ENCODE measurements around the gene EGF.
"Not testable (repeated sequence)": the region's sequence is repeated elsewhere in the genome, so short reads cannot be mapped to it uniquely, and the experiment has no call there.

EGF gene

DNA sequence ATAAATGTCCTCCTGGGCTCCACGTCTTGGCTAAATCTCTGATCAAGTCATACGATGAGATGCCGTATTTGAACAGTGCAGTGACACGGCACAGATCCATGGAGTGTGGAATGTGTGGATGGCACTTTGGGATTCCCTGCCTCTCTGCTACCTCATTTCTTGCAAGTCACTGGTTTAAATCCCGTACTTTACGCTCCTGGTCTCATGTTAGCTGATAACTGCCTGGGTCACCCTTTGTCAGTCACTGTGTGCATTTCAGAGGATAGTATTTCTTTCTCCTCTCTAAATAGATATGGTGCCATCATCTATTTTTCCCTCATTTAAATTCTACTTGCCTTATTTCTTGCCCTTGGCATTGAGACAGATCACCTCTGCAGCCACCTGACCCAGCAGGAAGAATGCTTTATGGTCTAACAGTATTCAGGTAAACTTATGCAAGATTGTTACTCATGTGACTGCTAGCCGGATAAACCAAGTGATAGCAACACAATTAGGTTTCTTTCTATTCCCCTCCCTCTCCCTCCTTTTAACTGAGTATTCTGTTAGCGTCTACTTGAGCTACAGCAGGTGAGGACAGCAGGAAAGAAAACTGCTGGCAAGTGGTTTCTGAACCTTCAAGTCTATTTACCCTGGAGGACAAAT is 2.8 kb downstream of the EGF start:
- DNase-seq = no peak

DNA sequence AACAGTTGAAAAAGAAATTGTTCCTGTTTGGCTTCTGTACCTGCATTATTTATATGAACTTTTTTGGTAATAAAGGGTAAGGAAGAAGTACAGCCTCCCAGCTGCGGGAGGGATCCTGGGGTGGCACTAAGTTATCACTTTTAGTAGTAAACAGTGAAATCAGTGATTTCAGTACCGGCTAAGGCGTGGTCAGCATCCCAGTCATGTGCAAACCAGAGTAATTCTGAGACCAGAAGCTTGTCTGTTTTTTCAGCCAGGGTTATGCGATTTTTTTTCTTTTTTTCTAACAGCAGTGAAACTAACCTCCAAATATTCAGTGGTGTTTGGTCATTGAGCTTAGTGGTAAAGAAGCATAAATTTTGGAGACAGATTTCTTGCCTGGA is 3.3 kb downstream of the EGF start:
- peak; percentile 11 for DNase-seq

DNA sequence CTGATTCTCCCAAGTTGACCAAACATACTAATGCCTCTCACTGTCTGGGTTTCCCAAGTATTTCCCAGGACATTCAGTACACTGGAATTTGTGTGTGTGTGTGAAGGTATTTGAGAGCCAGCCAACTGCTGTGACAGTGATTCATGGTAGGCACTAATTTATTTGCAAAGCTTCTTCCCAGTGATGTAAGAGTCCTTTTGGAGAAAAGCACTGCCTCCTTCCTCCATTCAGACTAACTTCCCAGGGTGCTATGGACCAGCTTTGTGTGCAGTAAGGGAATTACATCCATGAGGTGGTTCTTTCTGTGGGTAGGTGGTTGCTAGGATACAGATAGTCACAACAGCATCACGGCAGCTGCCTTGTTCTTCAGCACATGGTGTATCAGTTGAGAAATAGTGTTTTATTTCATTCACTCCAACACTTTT is 8.7 kb downstream of the EGF start:
- DNase-seq = no peak

DNA sequence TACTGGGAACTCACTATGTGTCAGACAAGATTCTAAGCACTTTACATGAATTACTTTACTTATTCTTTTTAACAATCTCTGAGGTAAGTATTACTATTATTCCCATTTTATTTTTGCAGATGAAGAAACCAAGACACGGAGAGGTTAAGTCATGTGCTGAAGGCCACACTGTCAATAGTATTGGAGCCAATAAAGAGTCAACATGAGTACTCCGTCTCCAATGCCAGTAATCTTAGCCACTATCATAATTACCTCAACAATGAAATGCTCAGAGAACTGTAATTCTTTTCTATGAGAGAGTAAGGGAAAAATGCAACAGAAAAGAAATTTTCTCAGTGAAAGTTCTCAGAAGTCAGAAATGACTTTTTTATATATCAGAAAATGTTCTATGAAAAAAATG is 12.7 kb downstream of the EGF start:
- no peak for DNase-seq

DNA sequence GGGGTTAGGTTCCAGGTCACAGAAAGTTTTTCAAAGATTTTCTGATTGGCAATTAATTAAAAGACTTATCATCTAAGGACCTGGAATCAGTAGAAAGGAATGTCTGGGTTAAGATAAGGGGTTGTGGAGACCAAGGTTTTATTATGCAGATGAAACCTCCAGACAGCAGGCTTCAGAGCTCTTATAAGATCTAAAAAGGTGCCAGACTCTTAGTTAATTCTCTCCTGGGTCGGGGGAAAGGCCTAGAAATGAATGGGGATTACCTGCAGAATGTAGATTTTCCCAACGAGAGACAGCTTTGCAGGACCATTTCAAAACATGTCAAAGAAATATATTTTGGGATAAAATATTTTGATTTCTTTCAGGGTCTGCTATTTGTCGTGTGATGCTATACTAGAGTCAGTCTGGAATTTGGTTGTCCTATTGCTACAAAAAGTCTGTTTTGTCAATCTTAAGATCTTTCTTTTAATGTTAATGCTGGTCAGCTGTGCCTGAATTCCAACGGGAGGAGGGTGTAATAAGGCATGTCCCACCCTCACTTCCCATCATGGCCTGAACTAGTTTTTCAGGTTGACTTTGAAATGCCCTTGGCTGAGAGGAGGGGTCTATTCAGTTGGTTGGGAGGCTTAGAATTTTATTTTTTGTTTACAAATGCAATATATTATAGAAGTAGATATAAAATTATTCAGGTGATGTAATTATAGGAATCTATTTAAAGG is 15.8 kb downstream of the EGF start:
- no peak for DNase-seq

DNA sequence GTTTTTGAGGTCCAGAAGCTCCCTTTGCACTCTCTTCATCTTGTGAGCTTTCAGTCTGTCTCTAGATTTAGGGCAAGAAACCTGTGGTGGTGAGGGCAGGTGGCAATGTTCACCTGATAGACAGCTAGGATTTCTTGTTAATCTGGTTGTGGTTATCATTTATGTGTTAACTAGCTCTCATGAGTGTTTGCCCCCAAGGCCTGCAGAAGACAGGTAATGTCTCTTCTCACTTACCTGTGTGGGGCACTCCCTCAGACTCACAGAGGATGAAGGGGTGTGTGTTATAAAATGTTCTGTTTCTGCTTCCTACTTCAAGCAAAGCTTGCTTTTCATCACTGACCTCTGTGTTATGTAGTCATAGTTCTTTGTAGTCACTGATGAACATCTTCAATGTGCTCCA is 17.8 kb downstream of the EGF start:
- no peak for DNase-seq

DNA sequence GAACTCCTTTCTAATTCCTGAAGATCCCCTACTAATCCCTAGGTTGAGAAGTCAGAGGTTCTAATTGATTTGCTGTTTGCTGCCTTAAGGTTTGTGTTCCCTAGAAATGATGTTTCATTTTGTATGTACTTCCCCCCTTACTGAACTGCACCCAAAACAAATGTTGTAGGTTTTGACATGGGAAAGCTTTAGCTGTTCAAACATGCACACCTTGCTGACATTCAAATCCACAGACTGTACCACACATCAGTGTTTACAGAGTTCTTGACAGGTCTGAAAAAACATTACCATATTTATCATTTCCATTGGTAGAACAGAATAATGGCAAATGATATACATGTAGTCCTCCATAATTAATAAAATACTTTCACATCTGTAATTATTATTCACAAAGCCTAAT is 18.2 kb downstream of the EGF start:
- no peak for DNase-seq

DNA sequence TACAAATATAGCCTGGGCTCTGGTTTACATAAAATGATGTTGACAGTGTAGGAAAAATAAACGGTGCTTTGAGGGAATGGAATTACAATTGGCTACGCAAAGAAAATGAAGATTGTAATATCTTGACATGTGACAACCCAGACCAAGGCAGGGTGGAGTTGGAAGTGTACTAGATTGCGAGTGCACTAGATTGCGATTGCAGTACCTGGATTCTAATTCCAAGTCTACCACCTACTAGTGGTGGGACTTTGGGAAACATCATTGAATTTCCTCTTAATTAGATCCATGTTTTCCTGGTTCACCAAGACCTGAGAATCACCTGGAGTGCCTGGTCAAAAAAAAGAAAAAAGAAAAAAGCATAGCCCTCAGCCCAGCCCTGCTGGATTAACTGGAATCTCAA is 18.6 kb downstream of the EGF start:
- no peak for DNase-seq

DNA sequence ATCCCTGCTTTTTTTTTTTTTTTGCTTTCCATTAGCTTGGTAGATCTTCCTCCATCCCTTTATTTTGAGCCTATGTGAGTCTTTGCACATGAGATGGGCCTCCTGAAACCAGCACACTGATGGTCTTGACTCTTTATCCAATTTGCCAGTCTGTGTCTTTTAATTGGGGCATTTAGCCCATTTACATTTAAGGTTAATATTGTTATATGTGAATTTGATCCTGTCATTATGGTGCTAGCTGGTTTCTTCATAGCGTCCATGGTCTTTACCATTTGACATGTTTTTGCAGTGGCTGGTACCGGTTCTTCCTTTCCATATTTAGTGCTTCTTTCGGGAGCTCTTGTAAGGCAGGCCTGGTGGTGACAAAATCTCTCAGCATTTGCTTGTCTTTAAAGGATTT is 24.7 kb downstream of the EGF start:
- not testable (repeated sequence) for DNase-seq

DNA sequence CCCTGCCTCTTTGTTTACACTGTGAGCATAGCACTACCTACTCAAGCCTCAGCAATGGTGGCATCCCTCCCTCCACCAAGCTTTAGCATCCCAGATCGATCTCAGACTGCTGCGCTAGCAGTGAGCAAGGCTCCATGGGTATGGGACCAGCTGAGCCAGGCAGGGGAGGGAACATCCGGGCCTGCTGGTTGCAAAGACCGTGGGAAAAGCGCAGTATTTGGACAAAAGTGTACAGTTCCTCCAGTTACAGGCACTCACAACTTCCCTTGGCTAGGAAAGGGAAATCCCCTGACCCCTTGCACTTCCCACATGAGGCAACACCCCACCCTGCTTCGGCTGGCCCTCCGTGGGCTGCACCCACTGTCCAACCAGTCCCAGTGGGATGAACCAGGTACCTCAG is 26.5 kb downstream of the EGF start:
- no peak for DNase-seq

DNA sequence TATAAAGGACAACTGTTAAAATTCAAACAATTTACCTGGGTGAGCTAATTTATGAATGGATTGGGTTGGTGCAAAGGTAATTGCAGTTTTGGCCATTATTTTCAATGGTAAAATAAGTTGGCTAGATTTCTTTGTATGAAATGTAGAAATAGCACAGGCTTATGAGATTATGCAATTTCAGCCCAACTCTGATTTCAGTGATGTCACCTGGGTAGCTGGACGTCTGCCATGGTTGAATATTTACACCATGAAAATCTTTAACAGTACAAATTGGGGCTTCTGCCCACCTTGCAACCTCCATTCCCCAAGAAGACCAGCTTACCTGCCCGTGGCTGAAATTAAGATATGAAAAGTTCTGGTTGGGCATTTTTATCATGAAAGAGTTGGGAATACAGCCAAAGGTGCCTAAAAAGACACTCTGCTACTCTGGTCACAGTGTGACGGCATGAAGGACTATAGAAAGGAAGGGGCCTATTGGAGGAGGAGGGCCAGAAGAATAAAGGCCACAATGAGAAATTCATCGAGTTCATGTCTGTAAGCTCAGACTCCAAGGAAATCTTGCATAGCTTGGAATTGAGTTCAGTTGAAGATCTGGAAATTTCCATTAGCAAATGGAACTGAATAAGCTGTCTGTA is 29.7 kb downstream of the EGF start:
- no peak for DNase-seq

DNA sequence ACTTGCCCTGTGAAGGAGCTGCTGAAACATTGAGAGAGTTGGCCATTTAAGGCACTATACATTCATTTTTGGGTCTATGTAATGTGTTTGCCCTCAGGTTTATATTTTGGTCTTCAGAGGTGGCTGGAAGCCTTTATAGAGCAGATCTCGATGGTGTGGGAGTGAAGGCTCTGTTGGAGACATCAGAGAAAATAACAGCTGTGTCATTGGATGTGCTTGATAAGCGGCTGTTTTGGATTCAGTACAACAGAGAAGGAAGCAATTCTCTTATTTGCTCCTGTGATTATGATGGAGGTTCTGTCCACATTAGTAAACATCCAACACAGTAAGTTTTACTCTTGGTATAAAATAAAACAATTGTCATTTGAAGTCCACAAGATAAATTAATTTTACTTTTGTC is 31.1 kb downstream of the EGF start:
- DNase-seq = no peak

DNA sequence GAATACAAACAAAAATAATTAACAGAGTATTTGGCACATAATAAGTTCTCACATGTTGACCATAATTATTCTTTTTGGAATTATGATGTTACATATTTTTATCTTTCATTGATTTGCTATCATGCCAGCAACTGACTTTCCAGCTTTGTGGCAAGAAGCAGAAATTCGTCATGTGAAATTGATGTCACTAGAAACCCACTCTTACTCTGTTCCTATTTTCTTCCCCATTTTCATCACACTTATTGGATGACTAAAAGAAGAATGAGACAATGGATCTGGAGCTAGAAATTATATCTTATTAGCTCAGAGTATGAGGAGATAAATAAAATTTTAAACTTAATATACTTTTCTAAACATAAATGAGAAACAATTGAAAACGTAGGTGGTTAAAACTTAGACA is 31.9 kb downstream of the EGF start:
- DNase-seq = no peak

DNA sequence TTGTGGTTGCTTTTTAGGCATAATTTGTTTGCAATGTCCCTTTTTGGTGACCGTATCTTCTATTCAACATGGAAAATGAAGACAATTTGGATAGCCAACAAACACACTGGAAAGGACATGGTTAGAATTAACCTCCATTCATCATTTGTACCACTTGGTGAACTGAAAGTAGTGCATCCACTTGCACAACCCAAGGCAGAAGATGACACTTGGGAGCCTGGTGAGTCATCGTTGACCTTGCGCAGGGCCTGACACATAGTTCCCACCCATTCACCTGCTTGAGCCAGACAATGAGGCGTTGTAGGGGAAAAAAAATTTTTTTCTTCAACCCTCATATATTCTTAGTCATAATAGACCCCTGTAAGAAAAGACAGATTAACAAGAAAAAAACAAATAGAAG is 32.4 kb downstream of the EGF start:
- DNase-seq = peak; percentile 69

DNA sequence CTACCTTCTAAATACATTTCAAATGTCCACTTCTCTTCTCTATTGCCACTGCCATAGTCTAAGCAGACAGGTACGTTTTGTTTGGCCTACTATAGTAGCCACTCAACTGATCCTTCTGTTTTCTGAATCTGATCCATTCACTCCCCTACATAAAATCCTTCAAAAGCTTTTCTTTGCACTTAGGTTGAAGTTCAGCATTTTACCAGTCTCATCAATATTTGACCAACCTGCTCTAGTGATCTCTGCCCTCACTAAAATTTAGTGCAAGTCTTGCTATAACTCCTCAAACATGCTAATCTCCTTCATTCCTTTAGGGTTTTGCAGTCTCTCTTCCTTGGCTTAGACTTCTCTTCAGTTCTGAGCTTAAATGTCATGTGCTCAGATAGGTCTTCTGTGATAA is 33.4 kb downstream of the EGF start:
- DNase-seq = no peak

DNA sequence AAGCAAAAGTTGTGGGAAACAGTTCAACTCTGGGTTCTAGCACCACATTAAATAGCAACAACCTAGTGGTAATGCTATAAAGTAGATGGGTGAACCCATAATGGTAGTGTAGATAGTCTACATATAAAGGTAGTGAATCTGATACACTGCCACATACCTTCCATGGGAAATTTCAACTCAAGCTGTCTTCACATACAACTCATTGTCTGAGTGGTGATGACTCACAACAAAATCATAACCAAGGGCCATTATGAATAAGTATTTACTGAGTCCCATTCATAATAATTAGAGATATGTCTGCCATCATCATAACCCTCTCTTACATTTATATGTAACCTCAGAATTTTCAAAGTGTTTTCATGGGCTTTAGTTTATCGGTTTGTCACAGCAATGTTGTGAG is 34.8 kb downstream of the EGF start:
- DNase-seq = no peak

DNA sequence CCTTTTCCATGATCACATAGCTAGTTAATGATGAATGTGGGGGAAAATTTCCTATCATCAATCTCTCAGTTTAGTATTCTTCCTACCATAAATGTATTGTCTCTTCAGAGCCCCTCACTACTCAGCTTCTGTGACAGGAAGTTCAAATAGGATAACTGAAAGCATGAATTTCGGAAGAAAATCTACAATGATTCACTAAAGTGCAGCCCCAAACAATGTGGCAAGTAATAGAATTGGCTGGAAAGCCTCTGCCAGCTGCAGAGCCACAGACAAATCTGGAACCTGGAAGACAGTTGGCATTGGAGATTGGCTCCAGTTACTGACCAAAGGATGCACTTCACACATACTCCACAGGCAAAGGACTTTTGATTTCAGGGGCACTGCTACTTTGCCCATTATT is 35.2 kb downstream of the EGF start:
- DNase-seq = peak; percentile 24

DNA sequence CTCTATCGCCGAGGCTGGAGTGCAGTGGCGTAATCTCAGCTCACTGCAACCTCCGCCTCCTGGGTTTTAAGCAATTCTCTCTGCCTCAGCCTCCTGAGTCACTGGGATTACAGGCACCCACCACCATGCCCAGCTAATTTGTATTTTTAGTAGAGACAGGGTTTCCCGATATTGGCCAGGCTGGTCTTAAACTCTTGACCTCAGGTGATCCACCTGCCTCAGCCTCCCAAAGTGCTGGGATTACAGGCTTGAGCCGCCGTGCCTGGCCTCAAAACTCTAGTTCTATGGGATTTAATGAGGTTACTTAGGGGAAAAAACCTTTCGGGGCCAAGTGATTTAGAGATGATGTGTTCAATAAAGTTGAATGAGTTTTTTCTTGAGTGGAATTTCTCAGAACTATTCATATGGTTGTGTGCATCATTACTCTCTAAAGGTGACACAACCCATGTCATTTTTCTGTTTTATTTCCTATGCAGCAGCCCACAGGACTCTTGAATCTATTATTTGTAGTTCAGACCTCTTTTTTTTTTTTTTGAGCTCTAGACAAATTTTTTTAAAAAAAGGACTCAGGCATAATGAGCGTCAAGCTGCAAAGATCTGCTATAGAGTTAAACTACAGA is 36.5 kb downstream of the EGF start:
- DNase-seq = peak; percentile 42

DNA sequence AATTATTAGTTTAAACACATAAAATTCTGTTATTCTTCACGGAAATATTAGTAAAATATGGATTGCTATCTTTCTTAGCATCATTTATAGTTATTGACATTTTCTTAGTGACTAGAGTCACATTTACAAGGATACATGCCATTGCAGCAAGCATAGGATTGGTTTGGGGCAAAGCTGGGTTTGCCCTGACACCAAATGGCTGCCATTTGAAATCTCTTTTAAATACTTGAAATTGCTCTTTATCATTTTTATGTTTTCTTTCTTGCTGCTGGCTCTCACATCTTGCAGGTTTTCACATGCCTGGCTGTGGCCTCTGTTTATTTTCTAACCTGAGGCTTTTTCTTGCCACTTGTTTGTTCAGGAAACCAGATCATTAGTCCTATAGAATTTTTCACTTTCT is 39.9 kb downstream of the EGF start:
- no peak for DNase-seq

DNA sequence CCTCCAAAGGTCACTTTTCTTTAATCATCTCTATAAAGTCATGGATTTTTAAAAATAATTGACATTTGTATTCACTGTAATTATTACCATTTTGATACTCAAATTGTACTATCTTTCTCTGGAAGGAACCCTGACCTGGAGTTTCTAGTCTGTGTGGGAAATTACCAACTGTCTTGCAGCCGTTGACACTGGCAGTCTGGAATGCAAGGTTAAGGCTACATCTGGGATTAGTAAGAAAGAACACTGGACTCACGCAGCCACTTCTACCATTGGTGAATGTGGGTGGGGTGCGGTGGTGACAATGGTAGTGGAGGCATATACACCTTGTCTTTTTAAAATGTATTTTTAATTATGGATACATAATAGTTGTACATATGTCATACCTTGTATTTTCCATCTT is 40.9 kb downstream of the EGF start:
- DNase-seq = no peak

DNA sequence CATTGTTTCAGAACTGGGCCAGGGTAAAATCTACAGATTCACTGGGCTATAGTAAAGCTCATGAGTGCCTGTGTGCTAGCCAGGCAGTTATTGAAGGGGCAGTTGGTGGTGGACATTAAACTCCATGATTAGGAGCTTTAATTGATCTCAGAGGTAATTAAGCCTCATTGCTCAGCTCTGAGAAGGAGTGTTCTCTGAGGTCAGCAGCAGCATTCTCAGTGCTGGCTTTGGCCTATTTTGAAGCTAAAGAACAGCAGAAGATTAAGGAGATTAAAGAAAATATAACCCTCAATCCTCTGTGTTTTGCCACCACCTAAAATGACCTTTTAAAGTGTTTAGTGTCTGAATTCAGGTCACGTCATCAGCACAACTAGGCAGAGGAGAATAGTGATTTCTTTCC is 42.5 kb downstream of the EGF start:
- no peak for DNase-seq

DNA sequence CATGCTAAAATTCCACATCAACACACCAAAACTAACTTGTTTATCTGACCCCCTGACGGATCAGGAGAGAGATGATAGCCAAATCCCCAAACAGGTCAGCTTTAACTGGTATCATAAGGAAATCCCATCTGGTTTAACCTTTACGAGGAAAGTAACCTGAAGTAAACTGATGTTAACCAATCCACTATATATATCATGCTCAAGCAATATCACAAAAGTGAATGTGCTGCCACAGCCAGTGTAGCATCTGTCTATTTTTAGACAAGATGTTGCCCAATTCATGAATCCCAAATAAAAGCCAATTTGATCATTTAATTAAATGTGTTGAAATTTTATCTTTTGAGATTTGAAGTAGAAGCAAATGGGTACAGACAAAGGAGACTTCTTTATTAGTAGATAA is 44.5 kb downstream of the EGF start:
- no peak for DNase-seq

DNA sequence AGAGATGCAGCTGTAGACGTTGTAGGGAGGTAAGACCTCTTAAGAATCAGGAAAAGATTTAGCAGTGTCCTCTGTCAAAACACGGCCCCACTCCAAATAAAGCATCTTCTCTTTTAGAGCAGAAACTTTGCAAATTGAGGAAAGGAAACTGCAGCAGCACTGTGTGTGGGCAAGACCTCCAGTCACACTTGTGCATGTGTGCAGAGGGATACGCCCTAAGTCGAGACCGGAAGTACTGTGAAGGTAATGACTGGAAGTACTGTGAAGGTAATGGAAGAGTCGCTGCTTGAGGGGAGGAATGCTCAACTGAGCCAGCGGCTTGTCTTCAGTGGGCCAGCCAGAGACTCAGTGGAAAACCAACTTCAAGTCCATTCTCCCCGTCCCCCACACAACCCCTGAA is 46.5 kb downstream of the EGF start:
- no peak for DNase-seq

DNA sequence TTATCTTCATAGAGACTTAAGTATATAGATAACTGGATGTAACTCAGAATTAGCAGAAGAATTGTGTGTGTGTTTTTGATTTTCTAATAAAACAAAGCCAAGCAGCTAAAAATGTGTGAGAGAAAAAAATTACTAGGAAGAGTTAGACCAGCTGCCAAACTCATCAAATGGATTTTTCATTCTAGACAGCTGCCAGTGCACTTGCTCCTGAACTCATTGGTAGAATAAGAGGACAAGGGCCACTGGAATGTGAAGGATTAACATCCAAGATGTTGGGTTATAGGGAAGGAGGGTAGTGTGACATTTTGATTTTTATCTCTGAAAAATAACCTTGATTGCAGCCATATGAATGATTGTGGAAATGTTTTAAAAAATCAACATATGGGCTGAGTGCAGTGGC is 49.7 kb downstream of the EGF start:
- no peak for DNase-seq
